Testis (tissue), 2 donors: Measurements from ENCODE around the gene AUTS2.

Experiments
- CTCF ChIP-seq, 3 experiments: fragments of 450-650 bp in 2 of 3; fragments of 200-600 bp in 1 of 3; sonication (generic) in 1 of 3; IDR thresholded peaks; one replicate each; pipeline ENCODE4 v1.5.1; 2016 to 2019; ENCODE audit warnings: antibody characterized with exemption in 3 of 3, mild to moderate bottlenecking in 2 of 3, moderate library complexity in 1 of 3
- POLR2A ChIP-seq: fragments of 450-650 bp; IDR thresholded peaks from one replicate; pipeline ENCODE4 v1.6.1; 2017; ENCODE audit warnings: antibody characterized with exemption, mild to moderate bottlenecking, moderate library complexity

- no peak for TF ChIP-seq POLR2A
- TF ChIP-seq CTCF (IDR thresholded peaks at IDR 0.05), result no peak
Observed at GRCh38 chr7:69811476-69812308, 213.4 kb downstream of the AUTS2 start.
